Epithelial cell of esophagus (primary cell): ENCODE results near the gene NPTXR.
A peak's percentile ranks its signal among the peaks of the same experiment; 100 is the strongest.

Experiments used
- DNase-seq: peaks from one replicate; pipeline ENCODE4 v3.0.0; 2010; ENCODE audit warnings: low read depth
- H3K4me3 ChIP-seq: 2 replicates; pipeline ENCODE4 v1.5.1; 2011; ENCODE audit warnings: mild to moderate bottlenecking, low read length, control low read depth
- TF ChIP-seq, protein P1 (sequence below): IDR thresholded peaks from 2 replicates; pipeline ENCODE4 v1.5.1; 2011; ENCODE audit warnings: low read depth, mild to moderate bottlenecking, low read length, control low read depth, inconsistent platforms; ENCODE audit not compliant: insufficient read depth; ENCODE audit errors: missing control alignments

The NPTXR gene

DNA sequence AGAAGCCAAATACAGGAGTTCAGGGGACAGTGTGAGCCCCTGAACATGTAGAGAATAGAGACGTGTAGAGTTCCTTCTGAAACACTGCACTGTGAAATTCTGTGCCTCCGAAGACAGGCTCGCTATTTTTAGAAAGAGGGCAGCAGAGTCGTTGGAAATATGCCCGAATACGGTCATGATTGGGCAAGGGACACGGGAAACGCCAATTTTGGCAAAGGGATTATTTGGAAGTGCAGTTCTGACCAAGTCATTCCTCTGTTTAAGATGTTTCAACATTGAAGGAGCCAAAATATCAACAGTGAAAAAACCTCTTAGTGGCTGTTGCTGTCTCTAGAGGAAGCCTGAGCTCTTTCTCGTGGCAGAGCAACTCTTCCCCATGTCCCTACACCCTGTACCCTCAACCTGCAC lies 37.6 kb upstream of the NPTXR start:
- TF ChIP-seq, protein P1, sequence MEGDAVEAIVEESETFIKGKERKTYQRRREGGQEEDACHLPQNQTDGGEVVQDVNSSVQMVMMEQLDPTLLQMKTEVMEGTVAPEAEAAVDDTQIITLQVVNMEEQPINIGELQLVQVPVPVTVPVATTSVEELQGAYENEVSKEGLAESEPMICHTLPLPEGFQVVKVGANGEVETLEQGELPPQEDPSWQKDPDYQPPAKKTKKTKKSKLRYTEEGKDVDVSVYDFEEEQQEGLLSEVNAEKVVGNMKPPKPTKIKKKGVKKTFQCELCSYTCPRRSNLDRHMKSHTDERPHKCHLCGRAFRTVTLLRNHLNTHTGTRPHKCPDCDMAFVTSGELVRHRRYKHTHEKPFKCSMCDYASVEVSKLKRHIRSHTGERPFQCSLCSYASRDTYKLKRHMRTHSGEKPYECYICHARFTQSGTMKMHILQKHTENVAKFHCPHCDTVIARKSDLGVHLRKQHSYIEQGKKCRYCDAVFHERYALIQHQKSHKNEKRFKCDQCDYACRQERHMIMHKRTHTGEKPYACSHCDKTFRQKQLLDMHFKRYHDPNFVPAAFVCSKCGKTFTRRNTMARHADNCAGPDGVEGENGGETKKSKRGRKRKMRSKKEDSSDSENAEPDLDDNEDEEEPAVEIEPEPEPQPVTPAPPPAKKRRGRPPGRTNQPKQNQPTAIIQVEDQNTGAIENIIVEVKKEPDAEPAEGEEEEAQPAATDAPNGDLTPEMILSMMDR: no peak
- DNase-seq: no peak

DNA sequence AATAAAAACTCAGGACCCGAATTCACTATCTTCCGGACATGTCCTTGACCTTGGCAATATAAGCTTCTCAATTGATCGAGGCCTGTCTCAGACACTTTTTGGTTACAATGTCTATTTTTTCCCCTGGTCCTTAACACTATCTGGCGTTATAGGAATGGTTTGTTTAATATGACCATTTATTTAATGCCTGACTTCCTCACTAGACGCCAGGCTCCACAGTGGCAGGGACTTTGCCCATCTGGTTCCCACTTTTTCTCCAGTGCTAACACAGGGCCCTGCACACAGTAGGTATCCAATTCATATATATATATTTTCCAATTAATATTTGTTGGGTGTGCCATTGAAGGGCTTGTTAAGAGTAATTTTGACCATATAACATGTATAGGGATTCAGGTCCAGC lies 36.1 kb upstream of the NPTXR start:
- TF ChIP-seq, protein P1: no peak
- no peak overlapping the region for H3K4me3 ChIP-seq

More for the DNA sequence above, 37.6 kb upstream of the NPTXR start:
- H3K4me3 ChIP-seq: no peak overlapping the region

DNA sequence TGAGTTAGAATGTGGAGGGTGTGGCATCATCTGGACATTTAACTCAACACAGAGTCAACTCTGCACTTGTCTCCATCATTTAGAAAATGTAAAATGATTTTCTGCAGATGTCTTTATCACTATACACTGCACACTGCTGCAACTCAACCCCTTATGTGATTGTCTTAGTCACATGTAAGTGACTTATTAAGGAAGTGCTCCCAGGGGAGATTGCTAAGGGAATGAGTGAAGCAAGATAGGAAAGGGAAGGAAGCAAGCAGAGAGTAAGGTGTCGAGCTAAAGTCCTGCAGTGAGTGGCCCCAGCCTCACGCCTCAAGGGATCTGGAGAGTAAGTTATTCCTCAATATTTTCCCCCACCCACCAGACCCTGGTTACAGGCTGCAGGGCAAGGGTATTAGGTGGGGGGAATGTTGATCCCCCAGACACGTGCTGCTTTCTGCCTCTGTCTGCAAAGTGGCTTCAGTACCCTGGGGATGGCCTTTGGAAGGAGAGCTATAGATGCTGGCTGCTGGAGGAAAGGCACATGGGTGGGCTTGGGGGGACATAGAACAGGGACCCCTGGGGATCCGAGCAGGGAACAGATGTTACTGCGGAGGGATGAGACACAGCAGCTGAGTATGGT lies 35.4 kb upstream of the NPTXR start:
- no peak overlapping the region for H3K4me3 ChIP-seq
- TF ChIP-seq, protein P1: no peak
- DNase-seq: no peak

More for the DNA sequence above, 36.1 kb upstream of the NPTXR start:
- DNase-seq: no peak

GRCh38 chr22:38878001-38878400 lies 34.2 kb upstream of the NPTXR start:
- TF ChIP-seq, protein P1: no peak
- no peak overlapping the region for H3K4me3 ChIP-seq
- no peak for DNase-seq

DNA sequence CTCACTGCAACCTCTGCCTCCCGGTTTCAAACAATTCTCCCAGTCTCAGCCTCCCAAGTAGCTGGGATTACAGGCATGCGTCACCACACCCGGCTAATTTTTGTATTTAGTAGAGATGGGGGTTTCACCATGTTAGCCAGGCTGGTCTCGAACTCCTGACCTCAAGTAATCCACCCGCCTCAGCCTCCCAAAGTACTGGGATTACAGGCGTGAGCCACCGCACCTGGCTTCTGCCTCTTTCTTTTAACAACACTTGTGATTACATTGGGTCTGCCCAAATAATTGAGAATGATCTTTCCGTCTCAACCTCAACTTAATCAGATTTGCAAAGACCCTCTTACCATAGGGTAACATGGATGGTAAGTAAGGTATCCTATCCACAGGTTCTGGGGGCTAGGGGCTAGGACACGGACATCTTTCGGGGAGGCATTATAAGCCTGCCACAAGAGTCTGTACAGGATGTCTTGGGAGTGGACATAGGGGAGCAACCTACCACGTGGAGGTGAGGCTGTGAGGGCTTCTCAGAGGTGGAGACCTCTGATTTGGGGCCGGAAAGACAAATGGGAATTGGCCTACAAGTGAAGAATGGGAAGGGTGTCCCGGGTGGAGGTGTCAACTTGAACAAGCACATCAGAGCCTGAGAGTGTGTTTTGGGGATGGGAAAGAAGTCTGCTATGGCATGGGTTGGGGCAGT lies 30.8 kb upstream of the NPTXR start:
- H3K4me3 ChIP-seq: no peak overlapping the region
- TF ChIP-seq, protein P1: no peak
- DNase-seq: peak; percentile 0

DNA sequence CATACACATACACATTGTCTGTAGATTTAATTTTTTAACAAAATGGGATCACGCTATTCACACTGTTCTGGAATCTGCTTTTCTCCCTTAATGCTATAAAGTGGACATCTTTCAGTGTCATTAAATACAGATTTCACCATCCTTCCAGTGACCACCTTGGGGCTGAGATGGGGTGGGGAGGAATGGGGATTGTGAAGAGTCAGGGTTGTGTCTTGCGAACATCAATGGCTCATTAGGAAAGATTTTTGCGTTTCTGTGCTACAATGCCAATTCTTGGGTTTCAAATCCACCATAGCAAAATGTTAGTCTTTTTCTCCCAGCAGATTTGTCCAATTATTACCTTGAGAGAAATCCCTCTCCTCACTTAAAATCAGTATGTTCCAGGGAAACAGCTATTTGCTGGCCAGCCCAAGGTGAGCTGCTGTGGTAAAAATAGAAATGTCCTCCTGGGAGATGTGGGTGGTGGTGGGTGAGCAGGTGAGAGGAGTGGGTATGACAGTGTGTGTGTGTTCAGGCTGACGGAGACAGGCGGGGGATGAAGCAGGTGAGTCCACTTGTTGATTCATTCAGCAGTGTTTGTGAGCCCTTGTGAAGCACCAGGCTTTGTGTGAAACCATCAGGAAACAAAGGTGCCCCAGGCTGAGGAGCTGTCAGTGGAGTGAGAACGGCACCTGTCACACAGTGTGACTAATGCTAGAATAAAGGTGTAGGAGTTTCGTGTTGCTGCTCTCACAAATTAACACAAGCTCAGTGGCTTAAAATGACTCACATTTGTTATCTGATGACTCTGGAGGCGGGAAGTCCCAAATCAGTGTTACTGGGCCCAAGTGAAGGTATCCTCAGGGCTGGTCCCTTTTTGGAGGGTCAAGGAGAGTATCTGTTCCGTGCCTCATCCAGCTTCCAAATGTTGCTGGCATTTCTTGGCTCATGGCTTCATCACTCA lies 29.9 kb upstream of the NPTXR start:
- H3K4me3 ChIP-seq: no peak overlapping the region
- TF ChIP-seq, protein P1: no peak
- peak; percentile 99 for DNase-seq
